ENCODE results near the gene POLR1H. TPM values are rescaled to one million over a fixed set of nuclear protein-coding genes. Genes with fewer than 3 reads are reported as not detected.

The POLR1H gene
- total RNA-seq, 1 experiment from 2014 or later: 31.9 TPM

- H3K4me2 ChIP-seq (ENCODE audit: insufficient read depth, insufficient read length, low read length): no peak overlapping the region
- no peaks in the 10 kb centered on the region for H3K36me3 Mint-ChIP-seq (ENCODE audit: insufficient read depth in 1 of 3, low read depth in 3 of 3)
- no peak overlapping the region for H3K14ac ChIP-seq (ENCODE audit: insufficient read depth, low read length)
- no peak for TF ChIP-seq CTCF (conservative IDR thresholded peaks at IDR 0.05)
- no peak overlapping the region for H2BK20ac ChIP-seq (ENCODE audit: low read depth, low read length, poor library complexity, severe bottlenecking)
- no peaks in the 10 kb centered on the region for H3K27me3 Mint-ChIP-seq (ENCODE audit: low read depth)
- H3K9me3 ChIP-seq (ENCODE audit: control insufficient read depth, low read depth, low read length): no peaks in the 10 kb centered on the region
- no peaks in the 10 kb centered on the region for H3K4me1 ChIP-seq (ENCODE audit: insufficient read depth, low read length)
- H4K5ac ChIP-seq (ENCODE audit: insufficient read length, low read depth, low read length): no peak overlapping the region
- no peaks in the 10 kb centered on the region for H3K27me3 ChIP-seq (ENCODE audit: insufficient read depth, low read length)
- no peak overlapping the region for H3K4ac ChIP-seq (ENCODE audit: low read depth, low read length)
- no peak overlapping the region for H3T11ph ChIP-seq (ENCODE audit: low read length)
- H3K4me3 Mint-ChIP-seq: no peak overlapping the region
- no peak overlapping the region for H3K9ac ChIP-seq (ENCODE audit: extremely low read depth, insufficient read length, low read length)
- no peak overlapping the region for H3K18ac ChIP-seq (ENCODE audit: insufficient read length, low read depth, low read length)
- no peak overlapping the region for H3K56ac ChIP-seq (ENCODE audit: insufficient read length, low read depth, low read length)
- DNase-seq: no peak
- H2BK120ac ChIP-seq (ENCODE audit: low read depth, low read length, poor library complexity, severe bottlenecking): no peak overlapping the region
- no peak overlapping the region for H3K23ac ChIP-seq (ENCODE audit: insufficient read length, low read depth, low read length)
- no peaks in the 10 kb centered on the region for H3K4me1 Mint-ChIP-seq
- H2AFZ ChIP-seq (ENCODE audit: low read length): no peak overlapping the region
- no peak overlapping the region for H3K27ac Mint-ChIP-seq
- no peak overlapping the region for H4K91ac ChIP-seq (ENCODE audit: insufficient read length, low read depth, low read length)
- H2AK5ac ChIP-seq (ENCODE audit: insufficient read length, low read length): no peak overlapping the region
- H2BK12ac ChIP-seq (ENCODE audit: insufficient read length, low read depth, low read length): no peak overlapping the region
- H2BK15ac ChIP-seq (ENCODE audit: low read depth, low read length): no peak overlapping the region
- H3K27ac ChIP-seq (ENCODE audit: insufficient read length, low read depth, low read length): no peak overlapping the region
- no peaks in the 10 kb centered on the region for H4K20me1 ChIP-seq (ENCODE audit: control insufficient read depth, insufficient read depth, insufficient read length)
- WGBS (ENCODE audit: extremely low coverage, insufficient read length, low lambda C conversion rate): no CpG with 5 or more reads among the region's 2 CpGs
- H2BK5ac ChIP-seq (ENCODE audit: insufficient read length, low read length): no peak overlapping the region
- H3K9me3 Mint-ChIP-seq: no peaks in the 10 kb centered on the region
- no peaks in the 10 kb centered on the region for H3K79me2 ChIP-seq (ENCODE audit: insufficient read depth, low read length)
- no peaks in the 10 kb centered on the region for H3K79me1 ChIP-seq (ENCODE audit: insufficient read depth, low read depth, low read length, poor library complexity, severe bottlenecking)
- no peak overlapping the region for H4K8ac ChIP-seq (replicated peaks; ENCODE audit: insufficient read length, low read depth, low read length)
- no peaks in the 10 kb centered on the region for H3K23me2 ChIP-seq (ENCODE audit: insufficient read length, low read depth, low read length, poor library complexity, severe bottlenecking)
These were observed 41.2 kb upstream of the POLR1H start for GRCh38 chr6:30019819-30020218.

All from H9 (cell line).